Activated CD4-positive, alpha-beta T cell treated with anti-CD3 and anti-CD28 coated beads, Interleukin-2, Interleukin-4, amounts not matched to agents 100 ng/mL and 50 ng/mL, durations not matched to agents 16 hours and 8 hours (primary cell): Measurements from ENCODE around the gene ANP32A.
"Not testable (repeated sequence)": the region's sequence is repeated elsewhere in the genome, so short reads cannot be mapped to it uniquely, and the experiment has no call there.

Source experiments
- DNase-seq: peaks from one replicate; pipeline ENCODE4 v3.0.0-alpha.2; 2020; ENCODE audit warnings: low spot score

Gene ANP32A

GRCh38 chr15:68820295-68821189 lies at the start of gene ANP32A:
Gene ANP32A (minus strand): TSS chr15:68820895. CDS start chr15:68820751, 144 bp downstream.
- DNase-seq, result peak; percentile 97

GRCh38 chr15:68868296-68868695 lies 47.6 kb upstream of the ANP32A start:
- DNase-seq, result no peak

- DNase-seq, result no peak
Observed at GRCh38 chr15:68862415-68862814, 41.7 kb upstream of the ANP32A start.

GRCh38 chr15:68858666-68859065 lies 38.0 kb upstream of the ANP32A start:
- DNase-seq, result not testable (repeated sequence)

GRCh38 chr15:68857443-68857842 lies 36.7 kb upstream of the ANP32A start:
- DNase-seq, result not testable (repeated sequence)

- DNase-seq, result no peak
Observed at GRCh38 chr15:68852461-68852860, 31.8 kb upstream of the ANP32A start.

- no peak for DNase-seq
Observed at GRCh38 chr15:68851971-68852370, 31.3 kb upstream of the ANP32A start.

GRCh38 chr15:68849497-68849896 lies 28.8 kb upstream of the ANP32A start:
- DNase-seq, result no peak

- DNase-seq, result no peak
Observed at GRCh38 chr15:68846851-68847439, 26.2 kb upstream of the ANP32A start.

- DNase-seq, result no peak
Observed at GRCh38 chr15:68844856-68845550, 24.3 kb upstream of the ANP32A start.

- no peak for DNase-seq
Observed at GRCh38 chr15:68843425-68844311, 23.0 kb upstream of the ANP32A start.

- no peak for DNase-seq
Observed at GRCh38 chr15:68842958-68843357, 22.3 kb upstream of the ANP32A start.

- DNase-seq, result no peak
Observed at GRCh38 chr15:68834346-68834745, 13.7 kb upstream of the ANP32A start.

GRCh38 chr15:68833700-68834331 lies 13.1 kb upstream of the ANP32A start:
- DNase-seq, result peak; percentile 9

- peak; percentile 6 for DNase-seq
Observed at GRCh38 chr15:68830141-68830785, 9.6 kb upstream of the ANP32A start.

- DNase-seq, result peak; percentile 38
Observed at GRCh38 chr15:68829068-68829467, 8.4 kb upstream of the ANP32A start.

- DNase-seq, result no peak
Observed at GRCh38 chr15:68823561-68823960, 2.9 kb upstream of the ANP32A start.

- no peak for DNase-seq
Observed at GRCh38 chr15:68822818-68823217, 2.1 kb upstream of the ANP32A start.

- DNase-seq, result peak; percentile 33
Observed at GRCh38 chr15:68821841-68822381, 1.2 kb upstream of the ANP32A start.

GRCh38 chr15:68821190-68821840 lies 620 bp upstream of the ANP32A start:
- no peak for DNase-seq
